Activated B cell treated with CpG ODN at 0.5 μM for 24 hours (primary cell): ENCODE measurements around the gene NHS. TPM values are rescaled to one million over a fixed set of nuclear protein-coding genes. Genes with fewer than 3 reads are reported as not detected.

Source experiments
- ATAC-seq: fragments of 200-7000 bp; cut with Tn5 transposase; one replicate; pipeline ENCODE4 v1.10.0; 2021; ENCODE audit warnings: low read depth, mild to moderate bottlenecking, moderate library complexity
- CTCF ChIA-PET: fragments of 350-600 bp; sonication (Branson Sonifier 250); formaldehyde crosslinking; loops from one replicate; lab custom pipeline; 2021; ENCODE audit warnings: antibody characterized with exemption; lab: Charles Lee
- POLR2A ChIA-PET: fragments of 350-600 bp; sonication (Branson Sonifier 250); formaldehyde crosslinking; loops from one replicate; lab custom pipeline; 2021; ENCODE audit warnings: antibody characterized with exemption; lab: Charles Lee
- DNase-seq: peaks from one replicate; pipeline ENCODE4 v3.0.0; 2022
- H3K27ac Mint-ChIP-seq: one replicate; pipeline ENCODE4 v1.8.0; 2020; ENCODE audit warnings: mixed read lengths
- H3K27me3 Mint-ChIP-seq: one replicate; pipeline ENCODE4 v1.8.0; 2021; ENCODE audit warnings: mixed read lengths
- H3K36me3 Mint-ChIP-seq: one replicate; pipeline ENCODE4 v1.8.0; 2021; ENCODE audit warnings: low read depth, mixed read lengths
- H3K4me1 Mint-ChIP-seq: one replicate; pipeline ENCODE4 v1.8.0; 2021; ENCODE audit warnings: mixed read lengths
- H3K4me3 Mint-ChIP-seq: one replicate; pipeline ENCODE4 v1.8.0; 2020; ENCODE audit warnings: mild to moderate bottlenecking, mixed read lengths
- H3K9me3 Mint-ChIP-seq: one replicate; pipeline ENCODE4 v1.8.0; 2020; ENCODE audit warnings: mixed read lengths
- CTCF ChIP-seq: fragments of 200-600 bp; IDR thresholded peaks from one replicate; pipeline ENCODE4 v1.8.0; 2022; ENCODE audit warnings: antibody characterized with exemption, mild to moderate bottlenecking
- intact Hi-C: fragments of 100-400 bp; cut with micrococcal nuclease; formaldehyde crosslinking; loops from one replicate; pipeline ENCODE4 v1.15.1; 2024
- total RNA-seq: library from RNA; stranded (reverse); gene quantifications from 2 replicates; pipeline ENCODE4 v1.2.3, GENCODE V29; 2022

The NHS gene
- total RNA-seq, 1 donor from 2014 or later: not detected

- no peaks in the 10 kb centered on the region for H3K36me3 Mint-ChIP-seq
- H3K27ac Mint-ChIP-seq: no peak overlapping the region
- H3K4me3 Mint-ChIP-seq: no peak overlapping the region
- TF ChIP-seq CTCF: no peak
- no peaks in the 10 kb centered on the region for H3K27me3 Mint-ChIP-seq
- ATAC-seq (no peak), DNase-seq (no peak)
- H3K4me1 Mint-ChIP-seq: no peaks in the 10 kb centered on the region
- POLR2A ChIA-PET: no interaction called here
- CTCF ChIA-PET: no interaction called here
- no peaks in the 10 kb centered on the region for H3K9me3 Mint-ChIP-seq
- intact Hi-C loops: no loop called here
Observed at GRCh38 chrX:17674601-17675000, 299.6 kb downstream of the NHS start.

GRCh38 chrX:17679261-17679660 is 304.3 kb downstream of the NHS start:
- H3K36me3 Mint-ChIP-seq: no peaks in the 10 kb centered on the region
- ATAC-seq: no peak
- H3K4me3 Mint-ChIP-seq: no peak overlapping the region
- no peaks in the 10 kb centered on the region for H3K27me3 Mint-ChIP-seq
- CTCF ChIA-PET: no interaction called here
- POLR2A ChIA-PET: no interaction called here
- no peaks in the 10 kb centered on the region for H3K9me3 Mint-ChIP-seq
- H3K4me1 Mint-ChIP-seq: no peaks in the 10 kb centered on the region
- DNase-seq: no peak
- TF ChIP-seq CTCF: no peak
- intact Hi-C loops: no loop called here
- no peak overlapping the region for H3K27ac Mint-ChIP-seq

DNA sequence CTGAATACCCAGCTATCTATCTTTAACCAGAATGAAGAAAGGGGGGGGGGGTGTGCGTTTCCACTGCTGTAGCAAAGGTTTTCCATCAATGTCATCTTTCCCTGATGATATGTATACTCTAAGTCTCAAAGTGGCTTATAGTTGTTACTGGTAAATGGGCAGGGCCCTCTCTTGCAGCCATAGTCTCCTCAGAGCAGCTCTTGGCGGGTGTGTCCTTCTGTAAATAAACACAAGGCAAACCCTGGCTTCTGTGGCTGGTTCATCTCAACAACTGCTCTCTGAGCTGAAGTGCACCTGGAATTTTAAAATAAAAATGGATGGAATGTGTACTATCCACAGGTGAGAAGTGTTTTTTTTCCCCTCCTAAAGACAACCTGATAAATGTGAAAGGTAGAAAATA is 304.8 kb downstream of the NHS start:
- TF ChIP-seq CTCF: no peak
- H3K9me3 Mint-ChIP-seq: no peaks in the 10 kb centered on the region
- ChIA-PET CTCF (no interaction called here), POLR2A (no interaction called here)
- H3K36me3 Mint-ChIP-seq: no peaks in the 10 kb centered on the region
- no peaks in the 10 kb centered on the region for H3K27me3 Mint-ChIP-seq
- no peak for DNase-seq
- intact Hi-C loops: no loop called here
- no peak overlapping the region for H3K27ac Mint-ChIP-seq
- H3K4me3 Mint-ChIP-seq: no peak overlapping the region
- no peak for ATAC-seq
- no peaks in the 10 kb centered on the region for H3K4me1 Mint-ChIP-seq

GRCh38 chrX:17680732-17681413 is 305.9 kb downstream of the NHS start:
- Mint-ChIP-seq H3K27ac (no peak overlapping the region), H3K9me3 (no peaks in the 10 kb centered on the region), H3K4me1 (no peaks in the 10 kb centered on the region), H3K36me3 (no peaks in the 10 kb centered on the region), H3K27me3 (no peaks in the 10 kb centered on the region), H3K4me3 (no peak overlapping the region)
- ChIA-PET POLR2A (no interaction called here), CTCF (no interaction called here)
- DNase-seq: no peak
- ATAC-seq: no peak
- no peak for TF ChIP-seq CTCF
- intact Hi-C loops: no loop called here

DNA sequence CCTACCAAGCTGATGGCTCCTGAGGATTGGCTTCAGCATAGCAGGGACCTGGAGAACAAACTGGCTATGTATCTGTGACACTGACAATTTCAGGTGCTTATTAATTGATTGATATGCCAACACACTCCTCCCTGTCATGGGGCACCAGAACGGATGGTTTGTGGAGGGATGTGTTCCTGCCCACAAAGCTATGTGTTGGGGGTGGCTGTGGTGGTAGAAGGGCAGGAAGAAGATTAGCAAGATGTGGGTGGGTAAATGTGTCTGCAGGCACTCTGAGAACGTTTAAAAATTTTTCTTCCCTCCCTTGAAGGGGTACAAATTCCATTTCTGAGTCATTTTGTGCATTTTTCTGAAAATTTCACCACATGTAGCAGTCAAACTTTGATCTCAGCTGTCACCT is 307.3 kb downstream of the NHS start:
- Mint-ChIP-seq H3K4me3 (no peak overlapping the region), H3K27me3 (peaks cover 4% of the 10 kb centered on the region), H3K9me3 (no peaks in the 10 kb centered on the region), H3K27ac (no peak overlapping the region), H3K36me3 (no peaks in the 10 kb centered on the region), H3K4me1 (no peaks in the 10 kb centered on the region)
- ChIA-PET POLR2A (no interaction called here), CTCF (no interaction called here)
- DNase-seq (no peak), ATAC-seq (no peak)
- intact Hi-C loops: no loop called here
- TF ChIP-seq CTCF: no peak
